Measurements from ENCODE around the gene FBXO21.
"Not testable (repeated sequence)": the region's sequence is repeated elsewhere in the genome, so short reads cannot be mapped to it uniquely, and the experiment has no call there.

Gene FBXO21

GRCh38 chr12:117134059-117134458 is 56.2 kb downstream of the FBXO21 start:
- no peak for DNase-seq

- DNase-seq, result no peak
Observed at GRCh38 chr12:117130801-117131200, 59.5 kb downstream of the FBXO21 start.

- no peak for DNase-seq
Observed at GRCh38 chr12:117129391-117129790, 60.9 kb downstream of the FBXO21 start.

- no peak for DNase-seq
Observed at GRCh38 chr12:117127933-117128823, 62.1 kb downstream of the FBXO21 start.

- no peak for DNase-seq
Observed at GRCh38 chr12:117126335-117126734, 63.9 kb downstream of the FBXO21 start.

- DNase-seq, result no peak
Observed at GRCh38 chr12:117125767-117126166, 64.5 kb downstream of the FBXO21 start.

- DNase-seq, result peak; percentile 31
Observed at GRCh38 chr12:117125272-117125613, 65.0 kb downstream of the FBXO21 start.

GRCh38 chr12:117124421-117125271 is 65.6 kb downstream of the FBXO21 start:
- no peak for DNase-seq

- DNase-seq, result no peak
Observed at GRCh38 chr12:117121441-117121840, 68.8 kb downstream of the FBXO21 start.

- DNase-seq, result no peak
Observed at GRCh38 chr12:117120787-117121186, 69.5 kb downstream of the FBXO21 start.

- peak; percentile 25 for DNase-seq
Observed at GRCh38 chr12:117119592-117120198, 70.6 kb downstream of the FBXO21 start.

- DNase-seq, result no peak
Observed at GRCh38 chr12:117118838-117119591, 71.3 kb downstream of the FBXO21 start.

GRCh38 chr12:117114784-117115183 is 75.5 kb downstream of the FBXO21 start:
- DNase-seq, result no peak

- DNase-seq, result no peak
Observed at GRCh38 chr12:117113231-117113630, 77.0 kb downstream of the FBXO21 start.

GRCh38 chr12:117111821-117112595 is 78.3 kb downstream of the FBXO21 start:
- DNase-seq, result no peak

GRCh38 chr12:117111386-117111785 is 78.9 kb downstream of the FBXO21 start:
- DNase-seq, result no peak

GRCh38 chr12:117109943-117110635 is 80.2 kb downstream of the FBXO21 start:
- no peak for DNase-seq

- DNase-seq, result no peak
Observed at GRCh38 chr12:117105902-117106301, 84.4 kb downstream of the FBXO21 start.

GRCh38 chr12:117104003-117104402 is 86.3 kb downstream of the FBXO21 start:
- DNase-seq, result not testable (repeated sequence)

- DNase-seq, result no peak
Observed at GRCh38 chr12:117102800-117103181, 87.5 kb downstream of the FBXO21 start.

Data from EL (cell line).